RWPE2 (cell line): ENCODE measurements around the gene MTIF2.
"Not testable (repeated sequence)": the region's sequence is repeated elsewhere in the genome, so short reads cannot be mapped to it uniquely, and the experiment has no call there.

Experiments
- ATAC-seq: fragments of 200-7000 bp; cut with Tn5 transposase; 3 replicates; pipeline ENCODE4 v1.9.1; 2021; ENCODE audit warnings: low read depth
- DNase-seq: peaks from one replicate; pipeline ENCODE4 v3.0.0-alpha.2; 2020; ENCODE audit warnings: low spot score
- H3K27ac ChIP-seq: fragments of 450-650 bp; 2 replicates; pipeline ENCODE4 v1.5.1; 2017; ENCODE audit warnings: mild to moderate bottlenecking; ENCODE audit not compliant: poor library complexity, severe bottlenecking
- H3K27me3 ChIP-seq: fragments of 250-450 bp; sonication (Bioruptor Pico); 2 replicates; pipeline ENCODE4 v1.5.1; 2021; ENCODE audit warnings: mild to moderate bottlenecking, moderate library complexity; ENCODE audit not compliant: insufficient read depth, poor library complexity, severe bottlenecking
- H3K36me3 ChIP-seq: fragments of 250-450 bp; sonication (Bioruptor Pico); 2 replicates; pipeline ENCODE4 v1.5.1; 2020; ENCODE audit warnings: low read depth, mild to moderate bottlenecking, moderate library complexity
- H3K4me1 ChIP-seq: fragments of 250-450 bp; sonication (Bioruptor Pico); 2 replicates; pipeline ENCODE4 v1.5.1; 2021; ENCODE audit warnings: mild to moderate bottlenecking, moderate library complexity; ENCODE audit not compliant: insufficient read depth, poor library complexity, severe bottlenecking
- H3K4me3 ChIP-seq: fragments of 250-450 bp; sonication (Bioruptor Pico); 2 replicates; pipeline ENCODE4 v1.5.1; 2021; ENCODE audit warnings: mild to moderate bottlenecking, moderate library complexity; ENCODE audit not compliant: severe bottlenecking
- H3K9me3 ChIP-seq: fragments of 250-450 bp; sonication (Bioruptor Pico); 2 replicates; pipeline ENCODE4 v1.5.1; 2021; ENCODE audit warnings: mild to moderate bottlenecking, moderate library complexity; ENCODE audit not compliant: severe bottlenecking
- TF ChIP-seq, protein P1 (sequence below): fragments of 450-650 bp; IDR thresholded peaks from one replicate; pipeline ENCODE4 v1.5.1; 2017; ENCODE audit warnings: mild to moderate bottlenecking, moderate library complexity; ENCODE audit not compliant: poor library complexity, severe bottlenecking

The MTIF2 gene

GRCh38 chr2:55196526-55196925 lies 72.5 kb downstream of the MTIF2 start:
- Histone ChIP-seq H3K27me3 (no peaks in the 10 kb centered on the region), H3K4me1 (no peaks in the 10 kb centered on the region), H3K4me3 (no peak overlapping the region), H3K9me3 (no peaks in the 10 kb centered on the region), H3K27ac (no peak overlapping the region), H3K36me3 (no peaks in the 10 kb centered on the region; the same call in 1 of the 2 replicates)
- TF ChIP-seq, protein P1, sequence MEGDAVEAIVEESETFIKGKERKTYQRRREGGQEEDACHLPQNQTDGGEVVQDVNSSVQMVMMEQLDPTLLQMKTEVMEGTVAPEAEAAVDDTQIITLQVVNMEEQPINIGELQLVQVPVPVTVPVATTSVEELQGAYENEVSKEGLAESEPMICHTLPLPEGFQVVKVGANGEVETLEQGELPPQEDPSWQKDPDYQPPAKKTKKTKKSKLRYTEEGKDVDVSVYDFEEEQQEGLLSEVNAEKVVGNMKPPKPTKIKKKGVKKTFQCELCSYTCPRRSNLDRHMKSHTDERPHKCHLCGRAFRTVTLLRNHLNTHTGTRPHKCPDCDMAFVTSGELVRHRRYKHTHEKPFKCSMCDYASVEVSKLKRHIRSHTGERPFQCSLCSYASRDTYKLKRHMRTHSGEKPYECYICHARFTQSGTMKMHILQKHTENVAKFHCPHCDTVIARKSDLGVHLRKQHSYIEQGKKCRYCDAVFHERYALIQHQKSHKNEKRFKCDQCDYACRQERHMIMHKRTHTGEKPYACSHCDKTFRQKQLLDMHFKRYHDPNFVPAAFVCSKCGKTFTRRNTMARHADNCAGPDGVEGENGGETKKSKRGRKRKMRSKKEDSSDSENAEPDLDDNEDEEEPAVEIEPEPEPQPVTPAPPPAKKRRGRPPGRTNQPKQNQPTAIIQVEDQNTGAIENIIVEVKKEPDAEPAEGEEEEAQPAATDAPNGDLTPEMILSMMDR = no peak
- ATAC-seq (no peak), DNase-seq (no peak)

- H3K36me3 ChIP-seq, DNase-seq, H3K27me3 ChIP-seq, H3K27ac ChIP-seq, ATAC-seq, H3K4me3 ChIP-seq, H3K4me1 ChIP-seq, H3K9me3 ChIP-seq: not testable (repeated sequence)
Observed at GRCh38 chr2:55191888-55192287, 77.1 kb downstream of the MTIF2 start.

DNA sequence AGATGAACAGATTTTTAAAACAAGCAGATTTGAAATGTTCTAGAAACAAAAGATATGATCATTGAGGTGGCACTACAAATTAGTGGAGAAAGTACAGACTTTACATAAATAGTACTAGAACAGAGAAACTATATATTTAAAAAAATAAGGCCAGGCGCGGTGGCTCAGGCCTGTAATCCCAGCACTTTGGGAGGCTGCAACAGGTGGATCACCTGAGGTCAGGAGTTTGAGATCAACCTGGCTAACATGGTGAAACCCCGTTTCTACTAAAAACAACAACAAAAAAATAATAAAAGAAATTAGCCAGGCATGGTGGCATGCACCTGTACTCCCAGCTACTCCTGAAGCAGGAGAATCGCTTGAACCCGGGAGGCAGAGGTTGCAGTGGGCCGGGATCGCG lies 82.2 kb downstream of the MTIF2 start:
- ATAC-seq, H3K9me3 ChIP-seq, H3K4me3 ChIP-seq, H3K27ac ChIP-seq, H3K27me3 ChIP-seq, H3K36me3 ChIP-seq, H3K4me1 ChIP-seq, DNase-seq: not testable (repeated sequence)
